DOHH2 (cell line): Measurements from ENCODE around the gene GRIA1.

Experiments used
- H3F3A ChIP-seq: fragments of 200-600 bp; sonication (generic), shearing (Covaris generic); 2 replicates; pipeline ENCODE4 v1.6.0; 2016; ENCODE audit warnings: antibody characterized with exemption, mild to moderate bottlenecking; ENCODE audit not compliant: control insufficient read depth, insufficient read depth
- H3K27ac ChIP-seq: fragments of 200-600 bp; sonication (generic); 2 replicates; pipeline ENCODE4 v1.5.1; 2014; ENCODE audit warnings: low read depth, mild to moderate bottlenecking, low read length, moderate library complexity
- H3K27me3 ChIP-seq: fragments of 200-600 bp; sonication (generic); 2 replicates; pipeline ENCODE4 v1.6.1; 2014; ENCODE audit warnings: mild to moderate bottlenecking, low read length, mixed read lengths; ENCODE audit not compliant: control insufficient read depth
- H3K36me3 ChIP-seq: fragments of 200-600 bp; sonication (generic); 2 replicates; pipeline ENCODE4 v1.6.1; 2014; ENCODE audit warnings: mild to moderate bottlenecking, low read length, moderate library complexity, mixed read lengths; ENCODE audit not compliant: control insufficient read depth
- H3K4me1 ChIP-seq: fragments of 200-600 bp; sonication (generic); 2 replicates; pipeline ENCODE4 v1.6.1; 2014; ENCODE audit warnings: mild to moderate bottlenecking, low read length, mixed read lengths; ENCODE audit not compliant: control insufficient read depth
- H3K4me2 ChIP-seq: fragments of 200-600 bp; sonication (generic); 2 replicates; pipeline ENCODE4 v1.6.0; 2014; ENCODE audit warnings: mild to moderate bottlenecking, low read length, moderate library complexity
- H3K4me3 ChIP-seq: fragments of 200-600 bp; sonication (generic); 2 replicates; pipeline ENCODE4 v1.5.1; 2014; ENCODE audit warnings: mild to moderate bottlenecking, low read length, mixed read lengths
- H3K79me2 ChIP-seq: fragments of 200-600 bp; sonication (generic); 2 replicates; pipeline ENCODE4 v1.6.1; 2014; ENCODE audit warnings: mild to moderate bottlenecking, low read length, mixed read lengths; ENCODE audit not compliant: control insufficient read depth
- H3K9me2 ChIP-seq: fragments of 200-600 bp; sonication (generic); replicated peaks from 2 replicates; pipeline ENCODE4 v1.6.1; 2014; ENCODE audit warnings: mild to moderate bottlenecking, low read length, mixed read lengths; ENCODE audit not compliant: control insufficient read depth
- H3K9me3 ChIP-seq: fragments of 200-600 bp; sonication (generic); 2 replicates; pipeline ENCODE4 v1.6.1; 2014; ENCODE audit warnings: antibody characterized with exemption, low read length, mixed read lengths; ENCODE audit not compliant: control insufficient read depth, insufficient read depth
- H4K20me1 ChIP-seq: fragments of 200-600 bp; sonication (generic); 2 replicates; pipeline ENCODE4 v1.6.0; 2014; ENCODE audit warnings: low read depth, mild to moderate bottlenecking, antibody characterized with exemption, low read length, moderate library complexity; ENCODE audit not compliant: control insufficient read depth, insufficient read depth
- CTCF ChIP-seq: fragments of 200-600 bp; sonication (generic); IDR thresholded peaks from one replicate; pipeline ENCODE4 v1.5.1; 2014; ENCODE audit warnings: antibody characterized with exemption, mild to moderate bottlenecking, low read depth, low read length; ENCODE audit not compliant: poor library complexity, severe bottlenecking
- EZH2phosphoT487 ChIP-seq: fragments of 200-600 bp; sonication (generic); IDR thresholded peaks from 2 replicates; pipeline ENCODE4 v1.6.1; 2017; ENCODE audit warnings: borderline replicate concordance, mild to moderate bottlenecking, antibody characterized with exemption, low read length, moderate library complexity, mixed read lengths

The GRIA1 gene

DNA sequence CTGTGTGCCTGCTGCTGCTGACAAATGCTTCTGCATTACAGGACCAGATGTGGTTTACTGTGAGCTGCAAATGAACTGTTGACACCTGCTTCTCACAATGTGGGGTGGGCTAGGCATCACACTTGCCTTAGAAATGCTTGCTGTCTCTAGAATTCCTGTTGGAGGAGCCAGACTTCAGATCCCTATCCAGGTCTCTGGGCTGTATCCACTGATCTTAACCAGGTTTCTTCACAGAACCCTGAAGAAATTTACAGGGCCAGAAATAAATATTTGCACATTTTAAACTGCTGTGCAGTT is 292.8 kb downstream of the GRIA1 start:
- Histone ChIP-seq H4K20me1 (no peaks in the 10 kb centered on the region), H3K4me2 (no peak overlapping the region), H3K9me2 (no peaks in the 10 kb centered on the region), H3K9me3 (no peaks in the 10 kb centered on the region), H3K79me2 (no peaks in the 10 kb centered on the region), H3K4me1 (no peaks in the 10 kb centered on the region), H3K27ac (no peak overlapping the region), H3K36me3 (no peaks in the 10 kb centered on the region), H3F3A (no peaks in the 10 kb centered on the region), H3K27me3 (peaks cover 3% of the 10 kb centered on the region; the same call in 1 of the 2 replicates), H3K4me3 (no peak overlapping the region)
- TF ChIP-seq EZH2phosphoT487 (no peak), CTCF (no peak)

DNA sequence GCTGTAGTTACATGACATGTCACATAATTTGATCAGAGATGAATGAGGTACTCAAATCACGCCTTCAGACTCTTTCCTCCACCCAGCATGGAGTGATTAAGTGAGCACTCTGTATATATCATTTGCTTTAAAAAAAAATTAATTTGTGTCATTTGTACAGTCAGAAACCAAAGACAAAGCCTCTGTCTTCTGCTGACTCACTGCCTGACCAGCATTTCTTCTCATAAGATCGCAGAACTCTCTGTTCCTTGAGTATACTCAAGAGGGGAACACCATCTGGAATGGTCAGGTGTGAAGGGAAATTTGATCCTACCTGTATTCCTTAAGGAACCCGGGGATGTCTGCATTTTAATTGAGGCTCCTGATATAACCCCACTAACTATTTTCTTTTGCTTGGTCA is 293.8 kb downstream of the GRIA1 start:
- no peak for TF ChIP-seq CTCF
- TF ChIP-seq EZH2phosphoT487 = no peak
- no peaks in the 10 kb centered on the region for H3K36me3 ChIP-seq
- H3K9me3 ChIP-seq = no peaks in the 10 kb centered on the region
- no peaks in the 10 kb centered on the region for H3K79me2 ChIP-seq
- no peak overlapping the region for H3K4me2 ChIP-seq
- no peaks in the 10 kb centered on the region for H3K9me2 ChIP-seq
- no peaks in the 10 kb centered on the region for H4K20me1 ChIP-seq
- H3F3A ChIP-seq = no peaks in the 10 kb centered on the region
- peaks cover 3% of the 10 kb centered on the region; the same call in 1 of the 2 replicates for H3K27me3 ChIP-seq
- no peak overlapping the region for H3K27ac ChIP-seq
- H3K4me3 ChIP-seq = no peak overlapping the region
- H3K4me1 ChIP-seq = no peaks in the 10 kb centered on the region

GRCh38 chr5:153791339-153791738 is 300.9 kb downstream of the GRIA1 start:
- Histone ChIP-seq H3K4me2 (no peak overlapping the region), H3K9me3 (no peaks in the 10 kb centered on the region), H3K27me3 (peaks cover 1% of the 10 kb centered on the region; the same call in 1 of the 2 replicates), H3K4me3 (no peak overlapping the region), H3K27ac (no peak overlapping the region), H3K79me2 (no peaks in the 10 kb centered on the region), H3K36me3 (no peaks in the 10 kb centered on the region), H3K4me1 (no peaks in the 10 kb centered on the region), H4K20me1 (no peaks in the 10 kb centered on the region), H3K9me2 (peaks cover 2% of the 10 kb centered on the region; the same call in 1 of the 2 replicates), H3F3A (no peaks in the 10 kb centered on the region)
- no peak for TF ChIP-seq CTCF
- TF ChIP-seq EZH2phosphoT487 = no peak

GRCh38 chr5:153792305-153792704 is 301.8 kb downstream of the GRIA1 start:
- H3K79me2 ChIP-seq = no peaks in the 10 kb centered on the region
- no peaks in the 10 kb centered on the region for H3K27me3 ChIP-seq
- H3K9me2 ChIP-seq = peaks cover 2% of the 10 kb centered on the region; the same call in 1 of the 2 replicates
- TF ChIP-seq EZH2phosphoT487 (no peak), CTCF (no peak)
- no peaks in the 10 kb centered on the region for H3K36me3 ChIP-seq
- no peaks in the 10 kb centered on the region for H3F3A ChIP-seq
- H3K27ac ChIP-seq = no peak overlapping the region
- H3K4me2 ChIP-seq = no peak overlapping the region
- no peaks in the 10 kb centered on the region for H3K4me1 ChIP-seq
- no peaks in the 10 kb centered on the region for H4K20me1 ChIP-seq
- H3K9me3 ChIP-seq = no peaks in the 10 kb centered on the region
- no peak overlapping the region for H3K4me3 ChIP-seq
